Measurements from ENCODE around the gene ARHGEF28. TPM values are rescaled to one million over a fixed set of nuclear protein-coding genes. Genes with fewer than 3 reads are reported as not detected.

ARHGEF28 gene
- total RNA-seq, 1 donor from 2014 or later = 44.9 TPM

DNA sequence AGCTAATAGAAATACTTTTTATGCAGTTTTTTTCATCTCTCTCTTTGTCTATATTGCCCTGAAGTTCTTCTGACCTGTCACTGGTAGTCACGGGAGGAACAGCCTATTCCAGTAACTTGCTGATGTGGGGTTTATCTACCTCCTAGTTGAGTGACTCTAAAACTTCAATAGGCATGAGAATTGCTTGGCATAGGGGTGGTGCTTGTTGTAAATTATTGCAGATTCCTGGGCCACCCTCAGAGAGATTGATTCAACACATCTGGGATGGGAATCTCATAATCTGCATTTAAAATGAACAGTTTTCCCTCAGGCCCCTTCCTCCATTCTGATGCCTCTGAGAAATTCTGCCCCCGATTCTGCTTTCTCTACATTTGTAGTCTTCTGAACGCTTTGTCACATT is 184.4 kb downstream of the ARHGEF28 start:
- Mint-ChIP-seq H3K27ac (ENCODE audit: unreplicated experiment) (no peak overlapping the region), H3K4me3 (ENCODE audit: unreplicated experiment) (no peak overlapping the region), H3K4me1 (ENCODE audit: unreplicated experiment) (no peaks in the 10 kb centered on the region), H3K9me3 (ENCODE audit: unreplicated experiment) (no peaks in the 10 kb centered on the region), H3K36me3 (ENCODE audit: unreplicated experiment) (peaks cover 18% of the 10 kb centered on the region), H3K27me3 (ENCODE audit: unreplicated experiment) (no peaks in the 10 kb centered on the region)
- DNase-seq (ENCODE audit: extremely low spot score, unreplicated experiment) = no peak
- TF ChIP-seq, protein P1, sequence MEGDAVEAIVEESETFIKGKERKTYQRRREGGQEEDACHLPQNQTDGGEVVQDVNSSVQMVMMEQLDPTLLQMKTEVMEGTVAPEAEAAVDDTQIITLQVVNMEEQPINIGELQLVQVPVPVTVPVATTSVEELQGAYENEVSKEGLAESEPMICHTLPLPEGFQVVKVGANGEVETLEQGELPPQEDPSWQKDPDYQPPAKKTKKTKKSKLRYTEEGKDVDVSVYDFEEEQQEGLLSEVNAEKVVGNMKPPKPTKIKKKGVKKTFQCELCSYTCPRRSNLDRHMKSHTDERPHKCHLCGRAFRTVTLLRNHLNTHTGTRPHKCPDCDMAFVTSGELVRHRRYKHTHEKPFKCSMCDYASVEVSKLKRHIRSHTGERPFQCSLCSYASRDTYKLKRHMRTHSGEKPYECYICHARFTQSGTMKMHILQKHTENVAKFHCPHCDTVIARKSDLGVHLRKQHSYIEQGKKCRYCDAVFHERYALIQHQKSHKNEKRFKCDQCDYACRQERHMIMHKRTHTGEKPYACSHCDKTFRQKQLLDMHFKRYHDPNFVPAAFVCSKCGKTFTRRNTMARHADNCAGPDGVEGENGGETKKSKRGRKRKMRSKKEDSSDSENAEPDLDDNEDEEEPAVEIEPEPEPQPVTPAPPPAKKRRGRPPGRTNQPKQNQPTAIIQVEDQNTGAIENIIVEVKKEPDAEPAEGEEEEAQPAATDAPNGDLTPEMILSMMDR (IDR thresholded peaks at IDR 0.05) = no peak

DNA sequence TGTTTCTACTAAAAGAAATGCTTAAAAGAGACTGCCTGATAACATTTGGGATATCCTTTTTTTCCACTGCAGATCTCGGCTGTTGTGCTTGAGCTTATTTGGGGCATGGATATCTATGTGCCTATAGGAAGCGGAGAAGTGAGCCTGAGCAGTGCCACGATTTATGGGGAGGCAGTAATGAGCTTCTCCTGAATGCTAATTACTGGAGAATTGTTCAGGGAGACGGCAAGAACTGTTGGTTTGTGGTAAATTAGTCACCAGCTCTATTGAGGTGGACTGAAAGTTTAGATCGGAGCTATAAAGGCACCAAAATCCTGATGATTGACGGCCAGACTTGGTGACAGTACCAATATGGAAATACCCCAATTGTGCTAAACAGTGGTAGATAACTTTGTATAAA is 186.5 kb downstream of the ARHGEF28 start:
- Mint-ChIP-seq H3K36me3 (ENCODE audit: unreplicated experiment) (peaks cover 18% of the 10 kb centered on the region), H3K27ac (ENCODE audit: unreplicated experiment) (no peak overlapping the region), H3K27me3 (ENCODE audit: unreplicated experiment) (no peaks in the 10 kb centered on the region), H3K4me1 (ENCODE audit: unreplicated experiment) (peaks cover 5% of the 10 kb centered on the region), H3K4me3 (ENCODE audit: unreplicated experiment) (no peak overlapping the region), H3K9me3 (ENCODE audit: unreplicated experiment) (no peaks in the 10 kb centered on the region)
- DNase-seq (ENCODE audit: extremely low spot score, unreplicated experiment) = no peak
- TF ChIP-seq, protein P1 (IDR thresholded peaks at IDR 0.05) = no peak

DNA sequence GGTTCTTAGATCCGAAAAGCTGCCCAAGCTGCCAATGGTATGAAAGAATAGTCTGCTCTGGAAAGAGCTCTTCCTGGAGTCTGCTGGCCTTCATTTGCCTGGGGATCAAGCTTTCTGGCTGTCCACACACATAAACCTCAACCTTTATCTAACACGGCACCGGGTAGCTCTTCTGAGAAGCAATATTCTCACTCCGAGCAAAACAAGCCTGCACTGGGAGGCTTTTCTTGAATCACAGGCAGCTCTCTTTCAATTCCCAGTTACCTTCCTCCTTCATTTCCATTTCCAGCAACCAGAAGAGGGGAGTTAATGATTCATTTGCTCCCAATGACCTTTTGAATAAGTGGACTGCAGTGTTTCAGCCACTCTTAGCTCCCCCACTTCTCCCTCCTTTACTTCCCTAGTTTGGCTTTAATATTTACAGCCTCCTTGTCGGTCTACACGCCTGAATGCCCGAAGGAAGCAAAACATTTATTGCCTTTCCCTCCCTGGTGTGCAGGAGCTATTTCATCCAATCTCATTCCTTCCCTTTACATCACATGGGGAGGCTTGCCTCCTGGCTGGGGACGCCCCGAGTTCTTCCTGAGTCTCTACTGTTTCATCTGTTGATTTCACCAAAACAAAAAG is 187.1 kb downstream of the ARHGEF28 start:
- DNase-seq (ENCODE audit: extremely low spot score, unreplicated experiment) = no peak

DNA sequence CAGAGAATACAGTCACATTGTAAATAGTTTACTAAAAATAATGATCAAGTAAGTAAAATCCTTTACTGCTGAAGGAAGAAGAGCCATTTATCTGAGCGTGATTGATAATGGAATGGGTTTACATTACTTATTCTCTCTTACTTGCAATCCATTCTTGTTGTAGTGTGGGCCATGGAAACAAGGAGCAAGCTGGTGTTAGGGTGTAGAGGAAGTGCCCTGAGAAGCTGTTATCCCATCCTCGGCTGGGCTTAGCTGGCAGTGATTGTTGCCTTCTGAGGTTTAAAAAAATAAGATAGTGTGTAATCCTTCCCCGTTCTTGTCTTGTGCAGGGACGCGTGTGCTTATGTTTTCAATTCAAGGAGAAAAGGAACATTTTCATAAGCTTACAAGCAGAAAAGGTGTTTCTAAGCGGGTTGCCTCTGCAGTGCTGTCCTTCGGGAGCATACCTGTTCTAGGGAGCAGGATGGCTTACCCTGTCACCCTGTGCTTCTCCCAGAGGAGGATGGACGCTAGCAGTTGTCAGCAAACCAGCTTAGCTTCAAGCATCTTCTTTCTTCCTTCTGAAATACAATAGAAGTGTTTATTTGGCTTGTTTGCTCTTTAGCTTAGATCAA is 188.3 kb downstream of the ARHGEF28 start:
- Mint-ChIP-seq H3K4me3 (ENCODE audit: unreplicated experiment) (no peak overlapping the region), H3K27ac (ENCODE audit: unreplicated experiment) (no peak overlapping the region)

More for the DNA sequence above, 187.1 kb downstream of the ARHGEF28 start:
- Mint-ChIP-seq H3K9me3 (ENCODE audit: unreplicated experiment) (no peaks in the 10 kb centered on the region), H3K4me1 (ENCODE audit: unreplicated experiment) (peaks cover 5% of the 10 kb centered on the region), H3K27me3 (ENCODE audit: unreplicated experiment) (no peaks in the 10 kb centered on the region), H3K36me3 (ENCODE audit: unreplicated experiment) (peaks cover 17% of the 10 kb centered on the region), H3K27ac (ENCODE audit: unreplicated experiment) (no peak overlapping the region), H3K4me3 (ENCODE audit: unreplicated experiment) (no peak overlapping the region)
- TF ChIP-seq, protein P1 (IDR thresholded peaks at IDR 0.05) = no peak

DNA sequence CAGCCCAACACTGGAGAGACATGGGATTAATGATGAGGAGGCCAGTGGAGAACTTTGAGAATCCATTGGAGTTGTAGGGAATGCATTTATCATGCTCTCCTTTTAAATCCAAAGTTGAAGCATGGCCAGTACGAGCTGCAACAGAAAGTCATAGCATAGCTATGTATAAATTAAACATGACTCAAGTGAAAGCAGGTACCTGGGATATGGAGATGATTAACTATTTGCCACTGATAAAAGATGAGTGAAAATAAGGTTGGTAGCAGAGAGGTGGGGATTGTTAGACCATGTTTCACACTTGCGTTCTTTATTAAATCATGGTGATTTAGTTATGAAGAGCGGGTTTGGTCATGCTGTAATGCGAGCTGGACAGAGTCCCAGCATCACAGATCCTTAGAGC is 189.6 kb downstream of the ARHGEF28 start:
- Mint-ChIP-seq H3K36me3 (ENCODE audit: unreplicated experiment) (peaks cover 8% of the 10 kb centered on the region), H3K27me3 (ENCODE audit: unreplicated experiment) (no peaks in the 10 kb centered on the region), H3K9me3 (ENCODE audit: unreplicated experiment) (no peaks in the 10 kb centered on the region), H3K4me1 (ENCODE audit: unreplicated experiment) (peaks cover 7% of the 10 kb centered on the region), H3K4me3 (ENCODE audit: unreplicated experiment) (no peak overlapping the region), H3K27ac (ENCODE audit: unreplicated experiment) (no peak overlapping the region)
- TF ChIP-seq, protein P1 (IDR thresholded peaks at IDR 0.05) = no peak
- DNase-seq (ENCODE audit: extremely low spot score, unreplicated experiment) = no peak

More for the DNA sequence above, 188.3 kb downstream of the ARHGEF28 start:
- TF ChIP-seq, protein P1 (IDR thresholded peaks at IDR 0.05) = no peak
- no peaks in the 10 kb centered on the region for H3K9me3 Mint-ChIP-seq (ENCODE audit: unreplicated experiment)
- DNase-seq (ENCODE audit: extremely low spot score, unreplicated experiment) = no peak
- peaks cover 5% of the 10 kb centered on the region for H3K4me1 Mint-ChIP-seq (ENCODE audit: unreplicated experiment)
- H3K36me3 Mint-ChIP-seq (ENCODE audit: unreplicated experiment) = peaks cover 11% of the 10 kb centered on the region
- H3K27me3 Mint-ChIP-seq (ENCODE audit: unreplicated experiment) = no peaks in the 10 kb centered on the region

Data from osteocyte (in vitro differentiated cells).